Fibroblast of skin of back (primary cell): ENCODE results near the gene NSRP1. TPM values are rescaled to one million over a fixed set of nuclear protein-coding genes. Genes with fewer than 3 reads are reported as not detected.
"Not testable (repeated sequence)": the region's sequence is repeated elsewhere in the genome, so short reads cannot be mapped to it uniquely, and the experiment has no call there.

Experiments
- DNase-seq: peaks from one replicate; pipeline ENCODE4 v3.0.0-alpha.2; 2013
- polyA plus RNA-seq, 2 experiments: library from polyadenylated mRNA; unstranded; fragments of 120-200 nt; gene quantifications; one replicate each; pipeline ENCODE4 v1.2.1, GENCODE V29; 2013; ENCODE audit not compliant: insufficient read length in 2 of 2

Gene NSRP1
- 20.9 TPM for polyA plus RNA-seq (2013, experiment 1 of 2; ENCODE audit: insufficient read length)
- polyA plus RNA-seq (2013, experiment 2 of 2; ENCODE audit: insufficient read length), result 25.9 TPM

- DNase-seq, result peak; percentile 96
These were observed at the start of gene NSRP1 for GRCh38 chr17:30116661-30117551. TSS of gene NSRP1 (plus strand) at chr17:30116816. CDS start at chr17:30116844, 28 bp downstream.

DNA sequence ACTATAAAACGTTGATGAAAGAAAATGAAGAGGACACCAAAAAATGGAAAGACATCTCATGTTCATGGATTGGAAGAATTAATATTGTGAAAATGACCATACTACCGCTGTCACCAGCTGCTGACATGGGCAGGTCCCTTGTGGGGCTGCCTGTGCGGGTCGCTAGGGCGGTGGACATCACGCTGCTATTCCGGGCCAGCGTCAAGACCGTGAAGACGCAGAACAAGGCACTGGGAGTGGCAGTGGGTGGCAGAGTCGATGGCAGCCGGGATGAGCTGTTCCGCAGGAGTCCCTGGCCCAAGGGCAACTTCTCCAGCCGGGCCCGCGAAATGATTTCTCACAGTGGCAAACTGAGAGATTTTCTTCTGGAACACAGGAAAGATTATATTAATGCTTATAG, 48.2 kb upstream of the NSRP1 start:
- no peak for DNase-seq

GRCh38 chr17:30074254-30074653, 42.4 kb upstream of the NSRP1 start:
- DNase-seq, result no peak

DNA sequence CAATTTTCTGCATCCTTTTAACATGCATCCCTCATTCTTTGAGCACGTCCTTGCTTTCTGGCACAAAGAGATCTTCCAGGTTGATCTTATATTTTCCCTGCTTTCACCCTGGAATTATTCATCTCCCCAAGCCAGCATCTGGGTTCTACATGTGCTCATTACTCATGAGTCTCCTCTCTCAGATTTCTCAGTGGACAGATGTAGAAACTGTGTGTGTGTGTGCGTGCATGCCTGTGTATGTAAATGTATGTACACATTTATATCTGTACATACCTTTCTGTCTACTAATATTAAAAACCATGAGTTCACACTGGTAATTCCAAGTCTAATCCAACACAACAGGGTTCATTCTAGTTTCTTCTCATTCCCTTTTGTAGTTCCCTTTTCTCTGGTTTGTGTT, 41.9 kb upstream of the NSRP1 start:
- peak; percentile 20 for DNase-seq

- no peak for DNase-seq
These were observed 33.8 kb upstream of the NSRP1 start for GRCh38 chr17:30082773-30083172.

DNA sequence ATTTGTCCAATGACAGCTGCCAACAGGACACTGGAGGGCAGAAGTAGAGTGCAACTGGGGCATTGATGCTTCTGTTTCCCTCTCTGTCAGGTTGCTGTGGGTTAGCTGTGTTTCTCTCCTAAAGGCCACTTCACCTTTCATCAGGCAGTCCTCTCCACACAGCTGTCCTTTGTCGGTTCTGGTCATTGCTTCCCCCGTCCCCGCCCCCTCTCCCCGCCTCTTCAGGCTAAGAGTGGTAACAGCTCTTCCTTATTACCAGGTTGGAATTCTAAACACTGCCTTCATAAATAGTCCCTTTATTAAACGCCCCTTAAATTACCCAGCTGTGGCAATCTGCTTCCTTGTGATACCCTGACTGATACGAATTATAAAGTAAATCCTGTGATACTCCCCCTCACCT, 31.8 kb upstream of the NSRP1 start:
- no peak for DNase-seq

DNA sequence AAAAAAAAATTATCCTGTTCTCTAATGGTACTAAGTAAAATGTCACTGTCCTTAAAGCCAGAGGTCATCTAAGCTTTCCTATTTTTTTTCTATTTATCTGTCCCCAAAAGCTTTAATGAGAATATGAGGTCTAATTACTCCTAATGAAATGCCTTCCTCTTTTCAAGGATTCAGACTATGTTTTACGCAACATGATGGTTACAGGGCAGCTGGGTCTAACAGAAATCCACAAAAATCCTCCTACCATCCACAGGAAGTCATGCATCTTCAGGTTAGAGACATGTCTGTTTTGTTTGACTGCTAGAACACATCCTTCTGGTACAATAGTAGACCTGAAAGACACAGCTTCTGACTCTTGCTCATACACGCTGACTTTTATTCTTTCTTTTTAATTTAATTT, 29.7 kb upstream of the NSRP1 start:
- DNase-seq, result no peak

DNA sequence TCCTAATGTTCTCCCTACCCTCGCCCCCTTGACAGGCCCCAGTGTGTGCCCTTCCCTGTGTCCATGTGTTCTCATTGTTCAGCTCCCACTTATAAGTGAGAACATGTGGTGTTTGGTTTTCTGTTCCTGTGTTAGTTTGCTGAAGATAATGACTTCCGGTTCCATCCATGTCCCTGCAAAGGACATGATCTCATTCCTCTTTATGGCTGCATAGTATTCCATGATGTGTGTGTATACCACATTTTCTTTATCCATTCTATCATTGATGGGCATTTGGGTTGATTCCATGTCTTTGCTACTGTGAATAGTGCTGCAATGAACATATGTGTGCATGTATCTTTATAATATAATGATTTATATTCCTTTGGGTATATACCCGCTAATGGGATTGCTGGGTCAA, 29.2 kb upstream of the NSRP1 start:
- not testable (repeated sequence) for DNase-seq

GRCh38 chr17:30091121-30091670, 25.4 kb upstream of the NSRP1 start:
- DNase-seq, result peak; percentile 5

DNA sequence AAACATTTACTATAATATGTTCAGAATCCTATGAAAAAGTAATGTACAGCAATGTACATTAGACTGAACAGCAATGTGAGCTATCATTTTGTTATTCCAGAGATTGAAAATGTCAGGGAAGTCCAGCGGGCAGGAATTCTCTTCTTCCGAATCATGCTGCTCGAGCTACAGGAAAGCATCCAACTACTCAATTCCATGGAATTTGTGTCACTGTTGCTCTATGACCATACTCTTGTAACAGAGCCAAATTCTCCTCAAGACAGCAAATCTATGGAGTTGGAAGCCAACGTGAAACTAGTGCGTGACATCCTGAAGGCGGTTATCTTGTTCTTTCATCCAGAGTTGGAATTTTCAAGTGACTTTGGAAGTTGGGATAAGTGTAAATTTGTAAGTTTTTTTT, 24.8 kb upstream of the NSRP1 start:
- DNase-seq, result peak; percentile 97

GRCh38 chr17:30092886-30093285, 23.7 kb upstream of the NSRP1 start:
- no peak for DNase-seq

DNA sequence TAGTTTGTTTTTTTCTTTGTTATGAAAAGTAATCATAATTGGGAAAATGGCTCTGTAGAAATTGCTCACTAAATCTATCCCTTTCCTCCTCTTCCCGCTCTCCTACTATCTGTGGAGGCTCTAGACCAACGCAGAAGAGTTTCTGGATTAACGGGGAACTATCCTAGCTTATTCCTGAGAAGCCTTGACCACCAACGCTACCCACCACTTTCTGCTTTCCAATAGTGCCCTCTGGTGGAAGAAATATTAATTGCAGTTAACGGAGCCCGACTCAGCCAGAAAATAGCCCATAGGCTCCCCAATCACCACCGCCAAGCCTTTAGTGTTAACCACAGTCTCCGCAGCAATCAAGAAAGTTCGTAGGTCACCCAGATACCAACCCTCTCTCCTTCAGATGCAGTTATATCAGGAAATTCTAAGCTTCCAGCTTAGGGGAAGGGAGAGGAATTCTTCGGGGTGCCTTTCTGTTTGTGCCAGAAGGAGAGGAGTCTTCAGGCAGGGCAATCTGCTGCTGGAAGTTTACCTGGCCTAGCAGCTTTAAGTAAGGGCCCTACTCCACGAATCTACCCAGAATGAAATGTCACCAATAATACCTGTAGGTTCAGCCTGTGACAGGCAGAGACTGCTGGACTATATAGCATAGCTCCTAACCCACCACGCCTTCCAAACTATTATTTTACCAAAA, 23.0 kb upstream of the NSRP1 start:
- DNase-seq, result peak; percentile 69

DNA sequence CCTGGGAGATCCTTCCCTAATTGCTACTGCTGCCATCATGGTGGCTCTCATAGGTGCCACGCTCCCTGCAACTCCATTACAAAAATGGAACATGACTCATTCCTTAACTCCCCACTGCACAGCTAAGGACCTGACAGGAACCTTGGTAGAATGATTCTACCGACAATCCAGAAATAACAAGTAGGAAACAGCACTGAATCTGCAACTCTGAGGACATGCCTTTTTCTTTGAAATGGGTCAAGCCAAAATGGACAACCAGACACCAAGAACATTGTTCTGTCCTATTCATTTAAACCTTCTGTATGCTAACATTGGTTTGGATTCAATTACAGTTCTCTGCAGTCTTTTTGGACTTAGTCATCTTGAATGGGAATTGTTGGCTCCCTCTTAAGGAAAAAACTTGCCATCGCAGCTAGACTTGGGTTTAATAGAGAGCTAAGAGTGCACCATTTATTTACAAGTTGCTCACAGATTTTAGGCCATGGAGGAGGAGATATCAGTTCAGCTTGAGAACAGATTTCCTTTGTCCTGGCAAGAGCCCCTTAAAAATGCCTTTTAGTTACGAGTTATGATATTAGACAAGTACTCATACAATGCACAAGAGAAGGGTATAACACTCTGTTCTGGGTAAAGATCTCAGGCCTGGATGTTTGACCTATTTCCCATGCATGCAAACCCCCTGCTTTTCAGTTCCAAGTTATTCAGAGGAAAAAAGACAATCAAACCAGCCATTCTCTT, 20.9 kb upstream of the NSRP1 start:
- peak; percentile 79 for DNase-seq

GRCh38 chr17:30101686-30102390, 14.8 kb upstream of the NSRP1 start:
- DNase-seq, result peak; percentile 19

- DNase-seq, result no peak
These were observed 12.7 kb upstream of the NSRP1 start for GRCh38 chr17:30103921-30104320.

GRCh38 chr17:30104575-30105339, 11.9 kb upstream of the NSRP1 start:
- peak; percentile 74 for DNase-seq

- DNase-seq, result no peak
These were observed 3.8 kb upstream of the NSRP1 start for GRCh38 chr17:30112794-30113193.

GRCh38 chr17:30113213-30113612, 3.4 kb upstream of the NSRP1 start:
- no peak for DNase-seq

GRCh38 chr17:30116345-30116660, 313 bp upstream of the NSRP1 start:
- no peak for DNase-seq

DNA sequence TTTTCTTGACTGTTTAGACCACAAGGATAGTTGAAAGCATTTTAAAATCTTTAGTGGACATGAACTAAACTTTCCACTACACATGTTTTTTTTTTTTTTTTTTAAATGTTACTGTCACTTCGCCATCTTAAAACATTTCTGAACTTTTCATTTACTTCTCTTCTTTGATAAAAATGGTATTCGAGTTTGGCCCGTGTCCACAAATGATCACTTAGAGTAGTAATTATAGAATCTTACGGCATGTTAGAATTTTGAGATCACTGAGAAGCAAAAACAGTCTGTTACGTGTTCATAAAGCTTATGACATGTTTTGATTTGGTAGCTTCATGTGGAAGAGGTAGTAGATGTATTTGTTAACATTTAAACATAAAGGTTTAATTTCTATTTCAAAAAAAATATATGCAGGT, 1.1 kb downstream of the NSRP1 start:
- DNase-seq, result no peak

DNA sequence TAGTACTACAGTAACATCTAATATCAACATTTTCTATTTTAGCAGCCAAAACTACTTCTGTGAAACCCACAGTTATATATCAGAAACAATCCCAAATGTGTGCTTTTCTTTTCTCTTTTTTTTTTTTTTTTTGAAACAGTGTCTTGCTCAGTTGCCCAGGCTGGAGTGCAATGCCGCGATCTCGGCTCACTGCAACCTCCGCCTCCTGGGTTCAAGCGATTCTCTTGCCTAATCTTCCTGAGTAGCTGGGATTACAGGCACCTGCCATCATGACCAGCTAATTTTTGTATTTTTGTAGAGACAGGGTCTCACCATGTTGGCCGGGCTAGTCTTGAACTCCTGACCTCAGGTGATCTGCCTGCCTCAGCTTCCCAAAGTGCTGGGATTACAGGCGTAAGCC, 2.0 kb downstream of the NSRP1 start:
- DNase-seq, result not testable (repeated sequence)
